ENCODE results near the gene ZFTA.
"Not testable (repeated sequence)": the region's sequence is repeated elsewhere in the genome, so short reads cannot be mapped to it uniquely, and the experiment has no call there.

The ZFTA gene

DNA sequence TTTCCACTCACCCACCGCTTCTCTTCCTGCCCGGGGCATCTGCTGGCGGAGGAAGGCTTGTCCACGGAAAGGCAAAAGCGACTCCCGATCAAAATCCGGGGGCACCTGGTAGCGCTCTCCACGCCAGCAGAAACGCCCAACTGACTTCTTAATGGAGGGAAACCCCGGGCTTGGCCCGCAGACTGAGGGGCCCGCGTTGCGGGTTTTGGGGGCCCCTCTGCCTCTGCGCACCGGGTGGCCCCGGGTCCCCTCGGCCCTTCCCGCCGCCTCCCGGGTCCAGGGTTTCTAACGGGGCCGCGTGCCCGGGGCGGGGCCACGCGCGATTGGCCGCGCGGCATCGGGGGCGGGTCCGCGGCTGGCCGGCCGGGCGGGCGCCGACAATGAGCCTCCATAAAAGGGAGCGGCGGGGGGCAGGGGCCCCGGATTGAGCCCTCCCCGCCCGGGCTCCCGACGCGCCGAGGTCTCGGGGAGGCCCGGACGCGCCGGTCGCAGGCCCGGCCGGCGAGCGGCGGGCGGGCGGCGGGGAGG lies 44.5 kb upstream of the ZFTA start, which contains the start of gene SPINDOC:
Gene SPINDOC (plus strand): TSS at position 422 of the 528 bp plus-strand sequence. CDS start 231 bp downstream, outside the sequence.
- ChIA-PET CTCF (interaction anchor here (0.7 kb wide), 1 partner anchor 25 kb away, joined by 3 read pairs; no protein-coding TSS in a partner anchor), POLR2A (interaction anchor here (1.0 kb wide), 1 partner anchor 352 kb away, joined by 3 read pairs; no protein-coding TSS in a partner anchor)
- 0% methylated on average over 27 of the region's 65 CpGs for WGBS (ENCODE audit: insufficient coverage)
- Histone ChIP-seq H3K9me3 (ENCODE audit: control extremely low read depth in 1 of 5, control insufficient read depth in 4 of 5, insufficient read depth in 2 of 5, low read depth in 1 of 5, low read length in 4 of 5) (no peaks in the 10 kb centered on the region), H3K4me3 (ENCODE audit: control insufficient read depth in 1 of 7, extremely low read depth in 1 of 7, insufficient read depth in 4 of 7, low read depth in 2 of 7, low read length in 6 of 7) (peak within 1 kb of the TSS; percentile 69 to 86 (median 80)), H3K36me3 (ENCODE audit: control insufficient read depth in 4 of 4, insufficient read depth in 4 of 4, low read length in 3 of 4) (peaks cover 2 to 24% (median 14%) of the 10 kb centered on the region in 4 experiments), H3K27ac (ENCODE audit: insufficient read depth in 1 of 2, low read depth in 1 of 2, low read length in 2 of 2, poor library complexity in 1 of 2, severe bottlenecking in 2 of 2) (peak within 1 kb of the TSS in 1 of 2 experiments; percentile 43), H3K4me1 (ENCODE audit: control extremely low read depth in 1 of 4, control insufficient read depth in 4 of 4, insufficient read depth in 4 of 4, low read length in 3 of 4) (peaks cover 4 to 20% (median 15%) of the 10 kb centered on the region in 4 experiments), H3K27me3 (replicated peaks in 2 of 5; ENCODE audit: control insufficient read depth in 4 of 5, insufficient read depth in 5 of 5, low read length in 4 of 5) (no peaks in the 10 kb centered on the region)
- peak; percentile 34 to 57 (median 42) for DNase-seq

DNA sequence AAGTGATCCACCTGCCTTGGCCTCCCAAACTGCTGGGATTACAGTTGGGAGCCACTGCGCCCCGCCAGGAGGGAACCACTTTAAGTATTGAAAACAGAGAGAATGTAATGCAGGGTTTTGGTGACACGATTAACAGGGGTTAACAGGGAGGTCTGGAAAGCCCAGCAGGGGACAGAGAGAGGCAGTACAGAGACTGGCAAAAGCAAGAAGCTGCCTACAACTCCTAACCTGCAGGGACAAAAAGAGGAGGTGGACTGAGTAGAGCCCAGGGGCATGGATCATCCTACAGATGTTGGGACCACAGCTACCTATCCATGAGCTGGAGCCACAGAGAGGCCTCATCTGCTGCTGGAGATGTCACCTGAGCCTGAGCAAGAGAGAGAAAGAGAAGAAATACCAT lies 42.9 kb upstream of the ZFTA start:
- CTCF ChIA-PET, result no interaction called here
- POLR2A ChIA-PET, result no interaction called here
- 93% methylated on average over 2 of the region's 3 CpGs for WGBS (ENCODE audit: insufficient coverage)

DNA sequence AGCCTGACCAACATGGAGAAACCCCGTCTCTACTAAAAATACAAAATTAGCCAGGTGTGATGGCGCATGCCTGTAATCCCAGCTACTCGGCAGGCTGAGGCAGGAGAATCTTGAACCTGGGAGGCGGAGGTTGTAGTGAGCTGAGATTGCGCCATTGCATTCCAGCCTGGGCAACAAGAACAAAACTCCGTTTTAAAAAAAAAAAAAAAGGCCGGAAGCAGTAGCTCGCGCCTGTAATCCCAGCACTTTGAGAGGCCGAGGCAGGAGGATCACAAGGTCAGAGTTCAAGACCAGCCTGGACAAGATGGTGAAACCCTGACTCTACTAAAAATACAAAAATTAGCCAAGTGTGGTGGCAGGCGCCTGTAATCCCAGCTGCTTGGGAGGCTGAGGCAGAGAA lies 41.8 kb upstream of the ZFTA start:
- H3K4me3 ChIP-seq (ENCODE audit: control insufficient read depth in 1 of 7, extremely low read depth in 1 of 7, insufficient read depth in 4 of 7, low read depth in 2 of 7, low read length in 6 of 7); H3K9me3 ChIP-seq (ENCODE audit: control extremely low read depth in 1 of 5, control insufficient read depth in 4 of 5, insufficient read depth in 2 of 5, low read depth in 1 of 5, low read length in 4 of 5); DNase-seq; H3K27me3 ChIP-seq (replicated peaks in 2 of 5; ENCODE audit: control insufficient read depth in 4 of 5, insufficient read depth in 5 of 5, low read length in 4 of 5); H3K27ac ChIP-seq (ENCODE audit: insufficient read depth in 1 of 2, low read depth in 1 of 2, low read length in 2 of 2, poor library complexity in 1 of 2, severe bottlenecking in 2 of 2); H3K36me3 ChIP-seq (ENCODE audit: control insufficient read depth in 4 of 4, insufficient read depth in 4 of 4, low read length in 3 of 4); POLR2A ChIA-PET: not testable (repeated sequence)
- H3K4me1 ChIP-seq (ENCODE audit: control extremely low read depth in 1 of 4, control insufficient read depth in 4 of 4, insufficient read depth in 4 of 4, low read length in 3 of 4), result peaks cover 4 to 19% (median 15%) of the 10 kb centered on the region in 4 experiments
- CTCF ChIA-PET, result interaction anchor here (0.6 to 0.9 kb wide), 2 partner anchors 9 to 206 kb away, joined by 3 to 4 read pairs; no protein-coding TSS in a partner anchor
- WGBS (ENCODE audit: insufficient coverage), result 95% methylated on average over 7 of the region's 11 CpGs

More for the DNA sequence above, 42.9 kb upstream of the ZFTA start:
- H3K27me3 ChIP-seq (replicated peaks in 2 of 5; ENCODE audit: control insufficient read depth in 4 of 5, insufficient read depth in 5 of 5, low read length in 4 of 5), result no peaks in the 10 kb centered on the region
- H3K27ac ChIP-seq (ENCODE audit: insufficient read depth in 1 of 2, low read depth in 1 of 2, low read length in 2 of 2, poor library complexity in 1 of 2, severe bottlenecking in 2 of 2), result no peak overlapping the region
- no peak for DNase-seq
- H3K4me1 ChIP-seq (ENCODE audit: control extremely low read depth in 1 of 4, control insufficient read depth in 4 of 4, insufficient read depth in 4 of 4, low read length in 3 of 4), result peaks cover 4 to 20% (median 15%) of the 10 kb centered on the region in 4 experiments
- no peak overlapping the region for H3K4me3 ChIP-seq (ENCODE audit: control insufficient read depth in 1 of 7, extremely low read depth in 1 of 7, insufficient read depth in 4 of 7, low read depth in 2 of 7, low read length in 6 of 7)
- no peaks in the 10 kb centered on the region for H3K9me3 ChIP-seq (ENCODE audit: control extremely low read depth in 1 of 5, control insufficient read depth in 4 of 5, insufficient read depth in 2 of 5, low read depth in 1 of 5, low read length in 4 of 5)
- peaks cover 0 to 13% (median 6%) of the 10 kb centered on the region in 4 experiments for H3K36me3 ChIP-seq (ENCODE audit: control insufficient read depth in 4 of 4, insufficient read depth in 4 of 4, low read length in 3 of 4)

DNA sequence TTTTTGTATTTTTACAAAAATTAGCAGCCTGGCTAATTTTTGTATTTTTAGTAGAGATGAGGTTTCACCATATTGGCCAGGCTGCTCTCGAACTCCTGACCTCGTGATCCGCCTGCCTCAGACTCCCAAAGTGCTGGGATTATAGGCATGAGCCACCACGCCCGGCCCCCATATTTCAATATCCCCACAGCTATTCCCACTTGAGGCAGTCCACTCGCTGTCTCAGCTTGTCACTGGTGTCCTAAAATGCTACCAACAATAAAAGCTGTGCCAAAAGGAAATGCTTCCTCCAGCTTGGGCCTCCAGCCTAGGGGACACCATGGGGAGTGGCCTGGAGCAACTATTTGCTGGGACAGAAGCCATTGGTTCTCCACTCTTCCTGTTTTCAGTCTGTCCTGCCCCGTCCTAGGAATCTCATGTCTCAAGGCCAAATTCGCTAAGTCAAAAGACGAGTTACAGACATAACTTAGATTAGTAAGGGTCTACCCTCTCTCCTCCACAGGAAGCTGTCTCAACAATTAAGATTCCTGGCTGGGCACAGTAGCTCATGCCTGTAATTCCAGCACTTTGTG lies 37.4 kb upstream of the ZFTA start:
- no peak overlapping the region for H3K4me3 ChIP-seq (ENCODE audit: control insufficient read depth in 1 of 7, extremely low read depth in 1 of 7, insufficient read depth in 4 of 7, low read depth in 2 of 7, low read length in 6 of 7)
- H3K27ac ChIP-seq (ENCODE audit: insufficient read depth in 1 of 2, low read depth in 1 of 2, low read length in 2 of 2, poor library complexity in 1 of 2, severe bottlenecking in 2 of 2), result no peak overlapping the region
- H3K36me3 ChIP-seq (ENCODE audit: control insufficient read depth in 4 of 4, insufficient read depth in 4 of 4, low read length in 3 of 4), result no peaks in the 10 kb centered on the region
- no peaks in the 10 kb centered on the region for H3K9me3 ChIP-seq (ENCODE audit: control extremely low read depth in 1 of 5, control insufficient read depth in 4 of 5, insufficient read depth in 2 of 5, low read depth in 1 of 5, low read length in 4 of 5)
- ChIA-PET POLR2A (interaction anchor here (0.6 kb wide), 1 partner anchor 11 kb away, joined by 6 read pairs; no protein-coding TSS in a partner anchor), CTCF (interaction anchor here (1.3 kb wide), 1 partner anchor 32 kb away, joined by 4 read pairs; no protein-coding TSS in a partner anchor)
- H3K4me1 ChIP-seq (ENCODE audit: control extremely low read depth in 1 of 4, control insufficient read depth in 4 of 4, insufficient read depth in 4 of 4, low read length in 3 of 4), result no peaks in the 10 kb centered on the region
- WGBS (ENCODE audit: insufficient coverage), result 100% methylated on average over 9 of the region's 9 CpGs
- DNase-seq, result no peak
- H3K27me3 ChIP-seq (replicated peaks in 2 of 5; ENCODE audit: control insufficient read depth in 4 of 5, insufficient read depth in 5 of 5, low read length in 4 of 5), result no peaks in the 10 kb centered on the region

DNA sequence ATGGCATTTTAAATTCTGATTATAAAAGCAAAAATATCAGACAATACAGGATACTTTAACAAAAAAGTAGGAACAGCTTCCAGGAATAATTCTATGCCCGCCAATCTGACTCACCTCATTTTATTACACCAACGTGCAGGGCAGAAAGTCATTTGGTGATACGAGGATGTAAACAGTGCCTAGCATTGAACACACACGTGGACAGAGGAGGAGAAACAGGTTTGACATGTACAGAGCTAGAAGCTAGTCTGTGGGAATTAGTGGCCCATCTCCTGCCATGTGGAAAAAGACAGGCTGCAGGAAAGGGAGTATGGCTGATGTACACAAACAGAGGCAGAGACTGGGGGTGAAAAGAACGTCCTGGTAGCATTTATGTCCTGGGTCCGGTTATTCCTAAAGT lies 35.7 kb upstream of the ZFTA start:
- no peak for DNase-seq
- H3K36me3 ChIP-seq (ENCODE audit: control insufficient read depth in 4 of 4, insufficient read depth in 4 of 4, low read length in 3 of 4), result no peaks in the 10 kb centered on the region
- no peak overlapping the region for H3K4me3 ChIP-seq (ENCODE audit: control insufficient read depth in 1 of 7, extremely low read depth in 1 of 7, insufficient read depth in 4 of 7, low read depth in 2 of 7, low read length in 6 of 7)
- POLR2A ChIA-PET, result no interaction called here
- H3K9me3 ChIP-seq (ENCODE audit: control extremely low read depth in 1 of 5, control insufficient read depth in 4 of 5, insufficient read depth in 2 of 5, low read depth in 1 of 5, low read length in 4 of 5), result no peaks in the 10 kb centered on the region
- H3K27ac ChIP-seq (ENCODE audit: insufficient read depth in 1 of 2, low read depth in 1 of 2, low read length in 2 of 2, poor library complexity in 1 of 2, severe bottlenecking in 2 of 2), result no peak overlapping the region
- H3K27me3 ChIP-seq (replicated peaks in 2 of 5; ENCODE audit: control insufficient read depth in 4 of 5, insufficient read depth in 5 of 5, low read length in 4 of 5), result no peaks in the 10 kb centered on the region
- whole genome bisulfite sequencing (ENCODE audit: insufficient coverage), result 100% methylated on average over 5 of the region's 6 CpGs
- CTCF ChIA-PET, result no interaction called here
- no peaks in the 10 kb centered on the region for H3K4me1 ChIP-seq (ENCODE audit: control extremely low read depth in 1 of 4, control insufficient read depth in 4 of 4, insufficient read depth in 4 of 4, low read length in 3 of 4)

DNA sequence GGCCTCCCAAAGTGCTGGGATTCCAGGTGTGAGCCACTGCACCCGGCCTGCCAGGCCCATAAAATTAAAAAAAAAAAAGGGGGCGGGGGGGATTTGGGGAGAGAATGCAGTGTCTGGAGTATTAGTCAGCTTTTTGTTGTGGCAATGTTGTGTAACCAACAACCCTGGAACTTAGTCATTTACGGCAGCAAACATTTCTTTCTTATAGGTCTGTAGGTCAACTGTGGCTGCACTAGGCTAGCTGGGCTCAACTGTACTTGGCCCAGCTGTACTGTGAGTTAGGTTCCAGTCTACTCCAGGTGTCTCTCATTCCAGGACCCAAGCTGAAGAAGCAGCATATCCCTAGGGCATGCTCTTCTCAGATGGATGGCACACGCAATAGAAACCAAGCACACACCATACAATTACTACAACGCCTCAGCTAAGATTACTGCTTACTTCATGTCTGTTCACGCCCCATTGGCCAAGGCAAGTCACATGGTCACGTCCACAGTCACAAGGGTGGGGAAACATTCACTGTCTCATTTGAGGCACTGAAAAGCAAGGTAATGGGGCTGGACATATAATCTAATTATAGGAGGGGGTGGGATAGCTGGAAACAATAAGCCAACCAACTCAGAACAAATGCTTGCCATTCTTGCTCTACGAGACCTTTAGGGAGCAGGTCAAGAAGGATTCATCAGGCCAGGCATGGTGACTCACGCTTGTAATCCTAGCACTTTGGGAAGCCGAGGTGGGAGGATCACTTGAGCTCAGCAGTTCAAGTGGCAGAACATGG lies 34.3 kb upstream of the ZFTA start:
- H3K4me1 ChIP-seq (ENCODE audit: control extremely low read depth in 1 of 4, control insufficient read depth in 4 of 4, insufficient read depth in 4 of 4, low read length in 3 of 4), result no peaks in the 10 kb centered on the region
- POLR2A ChIA-PET, result no interaction called here
- no peak for DNase-seq
- over 99% methylated on average over 7 of the region's 10 CpGs for WGBS (ENCODE audit: insufficient coverage)
- H3K36me3 ChIP-seq (ENCODE audit: control insufficient read depth in 4 of 4, insufficient read depth in 4 of 4, low read length in 3 of 4), result no peaks in the 10 kb centered on the region
- CTCF ChIA-PET, result interaction anchor here (1.2 to 1.6 kb wide), 2 partner anchors 11 to 14 kb away, joined by 3 read pairs; no protein-coding TSS in a partner anchor
- H3K27me3 ChIP-seq (replicated peaks in 2 of 5; ENCODE audit: control insufficient read depth in 4 of 5, insufficient read depth in 5 of 5, low read length in 4 of 5), result no peaks in the 10 kb centered on the region
- no peak overlapping the region for H3K4me3 ChIP-seq (ENCODE audit: control insufficient read depth in 1 of 7, extremely low read depth in 1 of 7, insufficient read depth in 4 of 7, low read depth in 2 of 7, low read length in 6 of 7)
- no peak overlapping the region for H3K27ac ChIP-seq (ENCODE audit: insufficient read depth in 1 of 2, low read depth in 1 of 2, low read length in 2 of 2, poor library complexity in 1 of 2, severe bottlenecking in 2 of 2)
- H3K9me3 ChIP-seq (ENCODE audit: control extremely low read depth in 1 of 5, control insufficient read depth in 4 of 5, insufficient read depth in 2 of 5, low read depth in 1 of 5, low read length in 4 of 5), result no peaks in the 10 kb centered on the region
